ENCODE results near the gene C3orf20. TPM values are rescaled to one million over a fixed set of nuclear protein-coding genes. Genes with fewer than 3 reads are reported as not detected.

The C3orf20 gene
- total RNA-seq, 1 donor, result not detected

GRCh38 chr3:14810070-14810791 lies 135.3 kb downstream of the C3orf20 start:
- no peak for TF ChIP-seq CTCF (IDR thresholded peaks at IDR 0.05; ENCODE audit: insufficient read depth, low read length)

GRCh38 chr3:14810801-14811661 lies 136.1 kb downstream of the C3orf20 start:
- no peak for DNase-seq (ENCODE audit: low read depth)
- no peak overlapping the region for H3K4me3 ChIP-seq (ENCODE audit: low read depth, low read length)
- TF ChIP-seq CTCF (IDR thresholded peaks at IDR 0.05; ENCODE audit: insufficient read depth, low read length), result no peak

More at GRCh38 chr3:14810070-14810791, 135.3 kb downstream of the C3orf20 start:
- no peak for DNase-seq (ENCODE audit: low read depth)
- H3K4me3 ChIP-seq (ENCODE audit: low read depth, low read length), result no peak overlapping the region

- no peak for TF ChIP-seq CTCF (IDR thresholded peaks at IDR 0.05; ENCODE audit: insufficient read depth, low read length)
- no peak for DNase-seq (ENCODE audit: low read depth)
- no peak overlapping the region for H3K4me3 ChIP-seq (ENCODE audit: low read depth, low read length)
Observed at GRCh38 chr3:14811684-14812083, 136.7 kb downstream of the C3orf20 start.

- TF ChIP-seq CTCF (IDR thresholded peaks at IDR 0.05; ENCODE audit: insufficient read depth, low read length), result no peak
- no peak overlapping the region for H3K4me3 ChIP-seq (ENCODE audit: low read depth, low read length)
- DNase-seq (ENCODE audit: low read depth), result no peak
Observed at GRCh38 chr3:14812196-14812790, 137.4 kb downstream of the C3orf20 start.

GRCh38 chr3:14814411-14814871 lies 139.5 kb downstream of the C3orf20 start:
- no peak for TF ChIP-seq CTCF (IDR thresholded peaks at IDR 0.05; ENCODE audit: insufficient read depth, low read length)
- H3K4me3 ChIP-seq (ENCODE audit: low read depth, low read length), result no peak overlapping the region
- no peak for DNase-seq (ENCODE audit: low read depth)

- no peak for DNase-seq (ENCODE audit: low read depth)
- TF ChIP-seq CTCF (IDR thresholded peaks at IDR 0.05; ENCODE audit: insufficient read depth, low read length), result no peak
- H3K4me3 ChIP-seq (ENCODE audit: low read depth, low read length), result no peak overlapping the region
Observed at GRCh38 chr3:14816359-14816758, 141.4 kb downstream of the C3orf20 start.

Data from fibroblast of the aortic adventitia (primary cell).